NB4 (cell line): ENCODE measurements around the gene CCDC169.

Experiments used
- POLR2A ChIP-seq: IDR thresholded peaks from 2 replicates; pipeline ENCODE4 v1.6.1; 2011; ENCODE audit warnings: mild to moderate bottlenecking; ENCODE audit not compliant: insufficient read length; ENCODE audit errors: extremely low read depth
- TF ChIP-seq, protein P1 (sequence below): IDR thresholded peaks from one replicate; pipeline ENCODE4 v1.5.1; 2012; ENCODE audit warnings: low read depth, low read length
- TF ChIP-seq, protein P2 (sequence below): IDR thresholded peaks from 2 replicates; pipeline ENCODE4 v1.6.1; 2011; ENCODE audit warnings: low read depth, low read length

DNA sequence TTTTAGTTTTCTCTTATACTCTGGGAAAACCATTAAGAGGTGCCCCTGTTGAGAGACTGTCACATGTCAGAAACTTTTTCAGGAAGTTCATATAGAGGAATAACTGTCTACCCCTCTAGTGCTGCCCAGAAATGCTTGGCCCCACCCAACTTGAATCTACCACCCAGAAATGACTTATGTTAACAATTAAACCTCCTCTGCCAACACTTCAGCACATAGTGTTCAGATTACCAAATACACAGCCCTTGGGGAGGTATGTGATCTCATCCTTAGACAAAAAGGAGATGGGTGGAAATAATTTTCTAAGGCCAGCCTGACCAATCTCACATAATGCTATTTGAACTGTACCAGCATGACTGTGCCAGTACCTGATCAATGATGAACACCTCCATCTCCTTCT, 35.6 kb downstream of the CCDC169 start:
- TF ChIP-seq, protein P1, sequence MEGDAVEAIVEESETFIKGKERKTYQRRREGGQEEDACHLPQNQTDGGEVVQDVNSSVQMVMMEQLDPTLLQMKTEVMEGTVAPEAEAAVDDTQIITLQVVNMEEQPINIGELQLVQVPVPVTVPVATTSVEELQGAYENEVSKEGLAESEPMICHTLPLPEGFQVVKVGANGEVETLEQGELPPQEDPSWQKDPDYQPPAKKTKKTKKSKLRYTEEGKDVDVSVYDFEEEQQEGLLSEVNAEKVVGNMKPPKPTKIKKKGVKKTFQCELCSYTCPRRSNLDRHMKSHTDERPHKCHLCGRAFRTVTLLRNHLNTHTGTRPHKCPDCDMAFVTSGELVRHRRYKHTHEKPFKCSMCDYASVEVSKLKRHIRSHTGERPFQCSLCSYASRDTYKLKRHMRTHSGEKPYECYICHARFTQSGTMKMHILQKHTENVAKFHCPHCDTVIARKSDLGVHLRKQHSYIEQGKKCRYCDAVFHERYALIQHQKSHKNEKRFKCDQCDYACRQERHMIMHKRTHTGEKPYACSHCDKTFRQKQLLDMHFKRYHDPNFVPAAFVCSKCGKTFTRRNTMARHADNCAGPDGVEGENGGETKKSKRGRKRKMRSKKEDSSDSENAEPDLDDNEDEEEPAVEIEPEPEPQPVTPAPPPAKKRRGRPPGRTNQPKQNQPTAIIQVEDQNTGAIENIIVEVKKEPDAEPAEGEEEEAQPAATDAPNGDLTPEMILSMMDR, result no peak
- TF ChIP-seq, protein P2, sequence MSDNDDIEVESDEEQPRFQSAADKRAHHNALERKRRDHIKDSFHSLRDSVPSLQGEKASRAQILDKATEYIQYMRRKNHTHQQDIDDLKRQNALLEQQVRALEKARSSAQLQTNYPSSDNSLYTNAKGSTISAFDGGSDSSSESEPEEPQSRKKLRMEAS, result no peak
- no peak for TF ChIP-seq POLR2A
